GM18520 (cell line): ENCODE data around the gene VAV2.

Experiments
- ATAC-seq: cut with Tn5 transposase; IDR thresholded peaks from one replicate; pipeline ENCODE4 v1.9.1; 2021; ENCODE audit not compliant: unreplicated experiment

The VAV2 gene

DNA sequence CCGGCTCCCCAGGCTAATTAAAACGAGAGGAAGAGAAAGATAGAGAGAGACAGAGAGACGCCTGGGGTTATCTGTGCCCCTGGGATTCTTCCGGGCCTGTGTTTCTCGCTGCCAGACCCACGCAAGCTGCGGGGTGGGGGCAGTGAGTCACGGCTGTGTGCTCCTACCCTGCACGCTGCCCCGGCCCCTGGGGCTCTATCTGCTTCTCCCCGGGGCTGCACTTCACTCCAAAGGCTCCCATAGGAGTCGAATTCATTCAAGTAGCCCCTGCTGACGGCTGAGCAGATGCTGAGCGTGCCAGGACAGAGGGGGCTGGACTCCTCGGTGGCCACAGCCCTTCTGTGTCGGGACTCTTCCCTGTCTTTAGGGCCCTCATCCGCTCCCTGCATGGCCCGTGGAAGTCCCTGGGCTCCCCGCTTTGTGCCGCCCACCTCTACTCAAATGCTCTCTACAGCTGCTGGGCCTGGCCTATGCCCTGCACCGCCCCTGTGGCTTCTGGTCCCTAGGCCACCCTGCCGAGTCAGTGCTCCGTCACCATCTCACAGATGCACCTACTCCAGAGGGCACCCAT lies 276.7 kb downstream of the VAV2 start:
- ATAC-seq: no peak

DNA sequence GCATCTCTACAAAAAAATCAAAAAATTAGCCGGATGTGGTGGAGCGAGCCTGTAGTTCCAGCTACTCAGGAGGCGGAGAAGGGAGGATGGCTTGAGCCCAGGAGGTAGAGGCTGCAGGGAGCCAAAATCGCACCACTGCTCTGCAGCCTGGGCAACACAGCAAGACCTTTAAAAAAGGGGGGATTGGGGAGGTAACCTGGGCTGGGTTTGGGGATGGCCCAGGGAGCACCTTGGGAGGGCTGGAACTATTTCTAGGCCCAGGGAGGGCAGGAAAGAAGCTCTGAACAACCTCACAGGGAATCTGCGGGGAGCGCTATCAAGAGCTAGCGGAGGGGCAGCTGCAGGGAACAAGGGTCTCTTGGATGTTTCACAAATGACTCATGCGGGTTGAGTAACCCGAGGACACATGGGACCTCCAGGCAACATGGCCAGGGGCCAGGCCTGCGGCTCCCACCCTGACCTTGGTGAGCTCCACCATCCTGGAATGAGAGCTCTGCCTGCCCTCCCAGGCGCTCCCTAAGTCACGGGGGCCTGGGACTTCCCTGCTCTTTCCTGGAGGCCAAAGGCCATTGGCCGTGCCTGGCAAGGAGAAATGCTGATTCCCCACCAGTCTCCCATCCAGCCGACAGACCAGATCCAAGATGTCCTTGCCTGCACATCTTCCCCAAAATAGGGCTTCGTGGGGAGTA lies 277.4 kb downstream of the VAV2 start:
- ATAC-seq: no peak

DNA sequence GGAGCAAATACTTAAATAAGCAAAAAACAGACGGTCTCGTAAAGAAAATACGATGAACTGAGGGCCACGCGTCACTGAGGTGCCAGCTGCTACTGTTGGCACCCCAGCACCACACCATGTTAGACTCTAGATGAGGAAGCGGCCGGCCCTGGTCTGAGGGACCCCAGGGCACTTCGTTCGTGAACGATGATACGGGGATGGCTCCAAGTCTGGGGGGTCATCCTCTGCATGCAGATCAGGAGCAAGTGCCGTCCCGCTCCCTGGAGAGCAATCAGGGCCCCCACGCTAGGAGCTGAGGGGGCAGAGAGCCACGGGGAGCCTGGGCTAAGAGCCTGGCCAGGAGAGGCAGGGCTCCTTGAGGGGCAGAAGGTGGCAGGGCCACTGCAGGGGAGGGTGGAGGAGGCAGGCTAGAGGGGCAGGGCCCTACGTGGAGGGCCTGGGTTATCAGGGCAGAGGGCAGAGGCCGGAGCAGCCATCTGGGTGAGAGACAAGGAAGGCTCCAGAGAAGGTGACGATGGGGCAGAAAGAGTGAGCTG lies 278.1 kb downstream of the VAV2 start:
- ATAC-seq: no peak

DNA sequence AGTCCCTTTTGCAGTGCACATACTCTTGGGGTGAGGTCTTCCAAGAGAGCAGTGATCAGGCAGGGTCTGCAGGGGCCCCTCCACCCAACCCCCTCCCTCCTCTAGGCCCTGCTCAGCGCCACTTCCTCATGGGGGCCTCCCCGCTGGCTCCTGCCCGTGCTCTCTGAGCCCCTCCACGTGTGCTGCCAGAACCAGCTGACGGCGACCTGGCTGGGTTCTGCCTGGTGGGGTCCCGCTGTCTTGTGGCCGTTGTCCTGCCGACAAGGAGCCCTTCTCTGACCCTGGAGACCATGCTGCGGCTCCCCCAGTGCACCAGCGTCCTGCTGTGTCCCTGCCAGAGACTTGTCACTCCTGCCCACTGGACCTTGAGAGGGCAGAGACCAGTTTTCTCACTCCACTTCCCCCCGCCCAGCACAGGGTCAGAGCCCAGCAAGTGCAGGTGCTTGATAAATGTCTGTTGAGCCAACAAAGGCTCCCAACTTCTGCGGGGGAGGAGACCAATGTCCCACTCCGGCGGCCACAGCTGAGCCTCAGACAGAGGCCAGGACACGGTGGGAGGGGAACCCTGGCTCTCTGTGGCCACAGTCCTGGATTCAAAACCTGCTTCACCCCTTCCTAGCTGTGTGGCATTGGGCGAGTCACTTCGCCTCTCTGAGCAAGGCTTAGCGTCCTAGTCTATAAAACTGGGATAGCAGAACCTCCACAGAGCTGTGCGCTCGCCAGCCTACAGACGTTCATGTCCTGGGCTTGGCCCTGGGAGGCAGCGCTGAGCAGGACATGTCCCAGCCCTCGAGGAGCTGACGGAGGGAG lies 278.8 kb downstream of the VAV2 start:
- ATAC-seq: no peak

- ATAC-seq: no peak
Observed at GRCh38 chr9:133712221-133713100, 279.7 kb downstream of the VAV2 start.
